HepG2 (cell line): ENCODE measurements around the gene MED28. TPM values are rescaled to one million over a fixed set of nuclear protein-coding genes. Genes with fewer than 3 reads are reported as not detected.

ENCODE experiments used
- ATF7 ChIP-seq, 2 experiments: fragments of 450-650 bp in 1 of 2; sonication (generic) in 1 of 2; formaldehyde crosslinking in 1 of 2; IDR thresholded peaks; 2 replicates each; pipeline versions ENCODE4 v1.4.0 to v1.6.1; 2016 to 2020; ENCODE audit warnings: antibody characterized with exemption in 1 of 2, mild to moderate bottlenecking in 1 of 2, missing genetic modification reagents in 1 of 2
- HHEX ChIP-seq: IDR thresholded peaks from 2 replicates; pipeline ENCODE4 v1.6.1; 2016; ENCODE audit warnings: control low read depth
- ISX ChIP-seq: sonication (generic); formaldehyde crosslinking; conservative IDR thresholded peaks from 2 replicates; pipeline ENCODE4 v1.5.0; 2020; ENCODE audit warnings: missing genetic modification reagents
- KDM5B ChIP-seq: sonication (generic); formaldehyde crosslinking; IDR thresholded peaks from 2 replicates; pipeline ENCODE4 v1.4.0; 2020; ENCODE audit warnings: missing genetic modification reagents, mild to moderate bottlenecking, borderline replicate concordance
- MXI1 ChIP-seq: IDR thresholded peaks from 3 replicates; pipeline ENCODE4 v1.6.1; 2012; ENCODE audit warnings: low read depth, low read length, inconsistent platforms, borderline replicate concordance
- RFXAP ChIP-seq: sonication (generic); formaldehyde crosslinking; IDR thresholded peaks from 2 replicates; pipeline ENCODE4 v1.4.0; 2020; ENCODE audit warnings: missing genetic modification reagents, borderline replicate concordance
- RNF2 ChIP-seq: fragments of 450-650 bp; conservative IDR thresholded peaks from 2 replicates; pipeline ENCODE4 v1.6.1; 2016; ENCODE audit warnings: low read depth
- SNAPC5 ChIP-seq: sonication (generic); formaldehyde crosslinking; IDR thresholded peaks from 2 replicates; pipeline ENCODE4 v1.8.1; 2023; ENCODE audit warnings: mild to moderate bottlenecking, missing genetic modification reagents, borderline replicate concordance
- SP2 ChIP-seq: sonication (generic); formaldehyde crosslinking; IDR thresholded peaks from 2 replicates; pipeline ENCODE4 v1.5.1; 2020; ENCODE audit warnings: mild to moderate bottlenecking, missing genetic modification reagents
- SP4 ChIP-seq: sonication (generic); formaldehyde crosslinking; IDR thresholded peaks from 2 replicates; pipeline ENCODE4 v1.8.1; 2023; ENCODE audit warnings: mild to moderate bottlenecking, missing genetic modification reagents
- SRY ChIP-seq: sonication (generic); formaldehyde crosslinking; IDR thresholded peaks from 2 replicates; pipeline ENCODE4 v1.8.0; 2022; ENCODE audit warnings: mild to moderate bottlenecking, missing genetic modification reagents
- ZFP91 ChIP-seq: sonication (generic); formaldehyde crosslinking; IDR thresholded peaks from 2 replicates; pipeline ENCODE4 v1.9.0; 2022; ENCODE audit warnings: missing genetic modification reagents, mild to moderate bottlenecking, borderline replicate concordance
- ZNF121 ChIP-seq: sonication (generic); formaldehyde crosslinking; IDR thresholded peaks from 2 replicates; pipeline ENCODE4 v1.5.0; 2020; ENCODE audit warnings: mild to moderate bottlenecking, missing genetic modification reagents
- ZNF274 ChIP-seq: sonication (generic); formaldehyde crosslinking; IDR thresholded peaks from 2 replicates; pipeline ENCODE4 v1.5.1; 2020; ENCODE audit warnings: mild to moderate bottlenecking, missing genetic modification reagents
- ZNF44 ChIP-seq: sonication (generic); formaldehyde crosslinking; IDR thresholded peaks from 2 replicates; pipeline ENCODE4 v1.5.1; 2020; ENCODE audit warnings: mild to moderate bottlenecking, missing genetic modification reagents
- ZNF674 ChIP-seq: sonication (generic); formaldehyde crosslinking; IDR thresholded peaks from 2 replicates; pipeline ENCODE4 v1.5.0; 2020; ENCODE audit warnings: low read depth, mild to moderate bottlenecking, missing genetic modification reagents
- ZNF746 ChIP-seq: sonication (generic); formaldehyde crosslinking; IDR thresholded peaks from 2 replicates; pipeline ENCODE4 v1.8.0; 2022; ENCODE audit warnings: mild to moderate bottlenecking, missing genetic modification reagents
- ZNF776 ChIP-seq: sonication (generic); formaldehyde crosslinking; IDR thresholded peaks from 2 replicates; pipeline ENCODE4 v1.4.0; 2020; ENCODE audit warnings: mild to moderate bottlenecking, missing genetic modification reagents
- polyA plus RNA-seq, 8 experiments: library from polyadenylated mRNA; depleted of rRNA in 3 of 8; stranded (reverse) in 7 of 8; unstranded in 1 of 8; fragments of >200 nt; fragmentation: Illumina TruSeq in 4 of 8; extraction: Trizol in 4 of 8; gene quantifications; 2 replicates each; pipeline versions ENCODE4 v1.2.1 to v1.2.3, GENCODE V29; 2011 to 2016; ENCODE audit warnings: low read depth in 4 of 8, missing spikeins in 1 of 8, mixed read lengths in 1 of 8; ENCODE audit not compliant: insufficient read depth in 1 of 8
- total RNA-seq, 5 experiments: library from RNA; depleted of rRNA; stranded (reverse); fragments of >200 nt; fragmentation: Illumina TruSeq; extraction: Trizol; gene quantifications; 2 replicates each; pipeline ENCODE4 v1.2.3, GENCODE V29; 2016; ENCODE audit warnings: low read depth in 1 of 5
- TF ChIP-seq, protein P1 (sequence below): sonication (generic); formaldehyde crosslinking; IDR thresholded peaks from 2 replicates; pipeline ENCODE4 v1.5.1; 2020; ENCODE audit warnings: mild to moderate bottlenecking, missing genetic modification reagents, moderate library complexity
- TF ChIP-seq, protein P2 (sequence below): sonication (generic); formaldehyde crosslinking; IDR thresholded peaks from 2 replicates; pipeline ENCODE4 v1.5.0; 2020; ENCODE audit warnings: mild to moderate bottlenecking, missing genetic modification reagents, moderate library complexity
- TF ChIP-seq, protein P3 (sequence below): sonication (generic); formaldehyde crosslinking; IDR thresholded peaks from 2 replicates; pipeline ENCODE4 v1.8.0; 2022; ENCODE audit warnings: missing genetic modification reagents, mild to moderate bottlenecking, borderline replicate concordance

MED28 gene
- total and polyA plus RNA-seq, 2 of the 13 experiments (the other 11 are each of a cell fraction or from before 2014, with no cell fraction given), result 41.3 to 65.7 TPM

DNA sequence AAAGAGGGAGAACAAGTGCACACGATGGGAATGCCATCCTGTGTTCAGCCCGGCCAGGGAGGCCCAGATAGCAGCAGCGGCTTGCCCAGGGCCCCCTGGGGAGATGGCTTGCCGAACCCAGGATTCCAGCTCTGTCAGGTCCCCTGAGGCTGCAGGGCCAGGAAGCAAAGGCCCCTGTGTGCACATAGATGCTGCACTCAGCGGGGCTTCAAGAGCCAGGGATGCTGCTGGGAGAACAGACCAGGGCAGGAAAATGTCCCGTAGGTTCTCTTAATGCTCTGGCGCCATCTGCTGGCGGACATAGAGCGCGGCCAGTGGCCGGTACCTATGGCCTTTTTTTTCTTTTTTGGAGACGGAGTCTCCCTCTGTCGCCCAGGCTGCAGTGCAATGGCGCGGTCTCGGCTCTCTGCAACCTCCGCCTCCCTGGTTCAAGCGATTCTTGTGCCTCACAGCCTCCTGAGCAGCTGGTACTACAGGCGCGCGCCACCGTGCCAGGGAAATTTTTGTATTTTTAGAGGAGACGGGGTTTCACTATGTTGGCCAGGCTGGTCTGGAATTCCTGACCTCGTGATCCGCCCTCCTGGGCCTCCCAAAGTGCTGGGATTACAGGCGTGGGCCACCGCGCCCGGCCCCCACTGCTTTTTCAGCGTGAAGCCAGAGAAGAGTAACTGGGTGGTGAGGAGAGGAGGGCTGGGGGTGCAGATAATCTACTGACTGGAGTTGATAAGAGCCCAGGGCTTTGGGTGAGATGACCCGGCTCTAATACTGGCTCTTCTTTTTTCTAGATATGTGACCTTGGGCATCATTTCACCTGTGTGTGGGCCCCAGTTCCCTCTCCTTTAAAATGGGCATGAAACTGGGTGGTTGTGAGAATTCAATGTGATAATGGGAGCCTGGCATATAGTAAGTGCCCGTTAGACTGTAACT lies 22.5 kb downstream of the MED28 start (continued):
- TF ChIP-seq SP2 (CRISPR knock-in tag) (no peak), ZFP91 (CRISPR knock-in tag) (peak; percentile 21; the same call in 1 of the 2 replicates), SRY (CRISPR knock-in tag) (no peak), ZNF121 (CRISPR knock-in tag) (0 out of 2 replicates have a peak, but pooled peaks have one; percentile 23), ZNF746 (CRISPR knock-in tag) (no peak), ZNF44 (CRISPR knock-in tag) (0 out of 2 replicates have a peak, but pooled peaks have one; percentile 20), HHEX (CRISPR knock-in tag) (no peak), ISX (CRISPR knock-in tag) (no peak), ZNF674 (CRISPR knock-in tag) (no peak), ATF7 (IDR thresholded peaks at IDR 0.05) (no peak), ATF7 (CRISPR knock-in tag; IDR thresholded peaks at IDR 0.05) (no peak), RNF2 (no peak), ZNF274 (0 out of 2 replicates have a peak, but pooled peaks have one; percentile 64), KDM5B (no peak), RFXAP (no peak), ZNF776 (CRISPR knock-in tag) (no peak), SP4 (CRISPR knock-in tag) (no peak), SNAPC5 (CRISPR knock-in tag) (no peak), MXI1 (peak; percentile 18; the same call in 1 of the 3 replicates)
- TF ChIP-seq, protein P1, sequence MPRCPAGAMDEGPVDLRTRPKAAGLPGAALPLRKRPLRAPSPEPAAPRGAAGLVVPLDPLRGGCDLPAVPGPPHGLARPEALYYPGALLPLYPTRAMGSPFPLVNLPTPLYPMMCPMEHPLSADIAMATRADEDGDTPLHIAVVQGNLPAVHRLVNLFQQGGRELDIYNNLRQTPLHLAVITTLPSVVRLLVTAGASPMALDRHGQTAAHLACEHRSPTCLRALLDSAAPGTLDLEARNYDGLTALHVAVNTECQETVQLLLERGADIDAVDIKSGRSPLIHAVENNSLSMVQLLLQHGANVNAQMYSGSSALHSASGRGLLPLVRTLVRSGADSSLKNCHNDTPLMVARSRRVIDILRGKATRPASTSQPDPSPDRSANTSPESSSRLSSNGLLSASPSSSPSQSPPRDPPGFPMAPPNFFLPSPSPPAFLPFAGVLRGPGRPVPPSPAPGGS (CRISPR knock-in tag), result 0 out of 2 replicates have a peak, but pooled peaks have one; percentile 46
- TF ChIP-seq, protein P2, sequence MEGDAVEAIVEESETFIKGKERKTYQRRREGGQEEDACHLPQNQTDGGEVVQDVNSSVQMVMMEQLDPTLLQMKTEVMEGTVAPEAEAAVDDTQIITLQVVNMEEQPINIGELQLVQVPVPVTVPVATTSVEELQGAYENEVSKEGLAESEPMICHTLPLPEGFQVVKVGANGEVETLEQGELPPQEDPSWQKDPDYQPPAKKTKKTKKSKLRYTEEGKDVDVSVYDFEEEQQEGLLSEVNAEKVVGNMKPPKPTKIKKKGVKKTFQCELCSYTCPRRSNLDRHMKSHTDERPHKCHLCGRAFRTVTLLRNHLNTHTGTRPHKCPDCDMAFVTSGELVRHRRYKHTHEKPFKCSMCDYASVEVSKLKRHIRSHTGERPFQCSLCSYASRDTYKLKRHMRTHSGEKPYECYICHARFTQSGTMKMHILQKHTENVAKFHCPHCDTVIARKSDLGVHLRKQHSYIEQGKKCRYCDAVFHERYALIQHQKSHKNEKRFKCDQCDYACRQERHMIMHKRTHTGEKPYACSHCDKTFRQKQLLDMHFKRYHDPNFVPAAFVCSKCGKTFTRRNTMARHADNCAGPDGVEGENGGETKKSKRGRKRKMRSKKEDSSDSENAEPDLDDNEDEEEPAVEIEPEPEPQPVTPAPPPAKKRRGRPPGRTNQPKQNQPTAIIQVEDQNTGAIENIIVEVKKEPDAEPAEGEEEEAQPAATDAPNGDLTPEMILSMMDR (CRISPR knock-in tag), result peak; percentile 89
- TF ChIP-seq, protein P3, sequence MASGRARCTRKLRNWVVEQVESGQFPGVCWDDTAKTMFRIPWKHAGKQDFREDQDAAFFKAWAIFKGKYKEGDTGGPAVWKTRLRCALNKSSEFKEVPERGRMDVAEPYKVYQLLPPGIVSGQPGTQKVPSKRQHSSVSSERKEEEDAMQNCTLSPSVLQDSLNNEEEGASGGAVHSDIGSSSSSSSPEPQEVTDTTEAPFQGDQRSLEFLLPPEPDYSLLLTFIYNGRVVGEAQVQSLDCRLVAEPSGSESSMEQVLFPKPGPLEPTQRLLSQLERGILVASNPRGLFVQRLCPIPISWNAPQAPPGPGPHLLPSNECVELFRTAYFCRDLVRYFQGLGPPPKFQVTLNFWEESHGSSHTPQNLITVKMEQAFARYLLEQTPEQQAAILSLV, result 0 out of 2 replicates have a peak, but pooled peaks have one; percentile 31
